ENCODE data around the gene NR5A1.

Gene NR5A1

DNA sequence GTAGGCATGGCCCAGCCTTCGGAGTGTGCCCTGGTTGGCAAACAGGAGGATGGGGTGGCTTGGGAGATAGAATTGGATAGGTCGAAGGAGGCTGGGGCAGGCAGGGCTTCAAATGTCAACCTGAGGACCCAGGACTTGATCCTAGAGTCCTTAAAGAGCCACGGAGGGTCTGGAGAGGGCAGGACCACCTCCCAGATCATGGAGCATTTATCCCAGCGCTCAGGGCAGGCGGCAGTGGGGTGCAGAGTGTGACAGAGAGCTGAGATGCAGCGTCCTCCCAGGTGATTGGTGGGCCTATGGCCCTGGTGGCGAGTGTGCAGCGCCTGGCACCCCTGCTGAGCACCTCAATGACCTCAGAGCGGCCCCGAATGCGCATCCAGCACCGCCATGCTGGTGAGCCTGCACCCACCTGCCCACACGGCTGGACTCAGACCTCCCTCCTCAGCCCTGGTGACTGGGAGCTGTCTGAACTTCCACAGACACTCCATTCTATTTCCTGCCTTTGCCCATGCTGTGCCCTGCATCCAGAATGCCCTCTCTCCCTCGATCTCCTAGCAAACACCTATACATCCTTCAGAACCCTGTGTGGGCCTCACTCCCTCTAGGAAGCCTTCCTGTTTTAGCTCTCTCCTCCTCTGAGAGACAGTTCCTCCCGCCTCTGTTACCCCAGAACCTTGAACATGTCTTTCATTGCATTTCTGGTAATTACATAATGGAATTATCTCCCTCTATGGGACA lies 50.7 kb downstream of the NR5A1 start:
- no peak for DNase-seq

- DNase-seq, result no peak
Observed at GRCh38 chr9:124455820-124456219, 51.4 kb downstream of the NR5A1 start.

DNA sequence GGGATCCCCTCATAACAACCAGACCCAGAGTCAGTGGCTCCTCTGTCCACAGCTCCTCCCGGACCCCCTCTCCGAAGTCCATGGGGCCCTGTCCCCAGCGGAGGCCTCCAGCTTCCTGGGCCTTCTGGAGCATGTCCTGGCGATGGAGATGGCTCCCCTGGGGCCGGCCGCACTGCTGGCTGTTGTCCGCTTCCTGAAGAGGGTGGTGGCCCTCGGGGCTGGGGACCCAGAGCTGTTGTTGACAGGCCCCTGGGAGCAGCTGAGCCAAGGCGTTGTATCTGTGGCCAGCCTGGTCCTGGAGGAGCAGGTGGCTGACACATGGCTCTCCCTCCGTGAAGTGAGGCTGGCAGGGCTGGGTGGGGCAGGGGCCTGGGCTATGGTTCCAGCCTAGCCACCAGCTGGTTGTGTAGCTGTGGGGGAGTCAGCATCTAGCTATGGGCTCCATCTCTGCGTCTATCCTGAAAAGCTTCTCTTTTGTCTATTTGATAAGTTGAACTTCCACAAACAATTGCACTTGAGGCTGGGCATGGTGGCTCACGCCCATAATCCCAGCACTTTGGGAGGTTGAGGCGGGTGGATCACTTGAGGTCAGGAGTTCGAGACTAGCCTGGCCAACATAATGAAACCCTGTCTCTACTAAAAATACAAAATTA lies 52.3 kb downstream of the NR5A1 start:
- DNase-seq, result peak; percentile 14

GRCh38 chr9:124454296-124454695 lies 52.9 kb downstream of the NR5A1 start:
- no peak for DNase-seq

- peak; percentile 24 for DNase-seq
Observed at GRCh38 chr9:124453586-124454191, 53.5 kb downstream of the NR5A1 start.

GRCh38 chr9:124452841-124453585 lies 54.2 kb downstream of the NR5A1 start:
- peak; percentile 13 for DNase-seq

DNA sequence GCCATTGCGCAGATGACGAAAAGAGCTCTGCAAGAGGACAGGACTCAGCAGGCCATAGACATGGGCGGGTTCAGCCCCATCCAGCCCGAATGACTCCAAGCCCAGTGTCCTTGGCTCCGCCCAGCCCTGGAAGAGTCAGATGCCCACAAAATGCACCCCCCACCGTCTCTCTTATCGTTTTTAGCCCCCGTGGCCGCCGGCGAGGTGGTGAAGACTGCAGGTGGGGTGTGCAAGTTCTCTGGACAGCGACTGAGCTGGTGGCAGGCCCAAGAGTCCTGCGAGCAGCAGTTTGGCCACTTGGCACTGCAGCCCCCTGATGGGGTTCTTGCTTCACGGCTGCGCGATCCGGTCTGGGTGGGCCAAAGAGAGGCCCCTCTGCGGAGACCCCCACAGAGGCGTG lies 54.9 kb downstream of the NR5A1 start:
- peak; percentile 13 for DNase-seq

- peak; percentile 15 for DNase-seq
Observed at GRCh38 chr9:124450931-124451661, 56.1 kb downstream of the NR5A1 start.

- peak; percentile 58 for DNase-seq
Observed at GRCh38 chr9:124450241-124450924, 56.8 kb downstream of the NR5A1 start, which contains the start of gene ADGRD2. Gene ADGRD2, plus strand, starts transcription at chr9:124450451. Its CDS starts 1,216 bp downstream, at chr9:124451667.

GRCh38 chr9:124449381-124450151 lies 57.6 kb downstream of the NR5A1 start:
- DNase-seq, result no peak

GRCh38 chr9:124448019-124448418 lies 59.2 kb downstream of the NR5A1 start:
- no peak for DNase-seq

- no peak for DNase-seq
Observed at GRCh38 chr9:124447297-124447661, 59.9 kb downstream of the NR5A1 start.

- no peak for DNase-seq
Observed at GRCh38 chr9:124444166-124444565, 63.0 kb downstream of the NR5A1 start.

DNA sequence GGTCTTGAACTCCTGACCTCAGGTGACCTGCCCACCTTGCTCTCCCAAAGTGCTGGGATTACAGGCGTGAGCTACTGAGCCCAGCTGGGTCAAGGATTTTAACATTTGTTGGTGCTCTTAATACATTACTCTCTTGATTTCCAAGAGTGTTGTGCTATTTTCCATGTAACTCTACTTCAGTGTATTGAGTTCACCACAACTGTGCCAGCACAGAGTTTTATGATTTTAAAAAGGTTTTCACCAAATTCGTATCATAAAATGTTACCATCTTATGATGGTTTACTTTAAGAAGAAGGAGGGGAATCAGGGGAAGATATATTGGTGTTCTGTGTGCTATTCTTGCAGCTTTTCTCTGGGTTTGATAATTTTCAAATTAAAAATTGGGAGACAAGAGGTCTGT lies 63.6 kb downstream of the NR5A1 start:
- no peak for DNase-seq

- no peak for DNase-seq
Observed at GRCh38 chr9:124442826-124443225, 64.4 kb downstream of the NR5A1 start.

- no peak for DNase-seq
Observed at GRCh38 chr9:124442379-124442778, 64.8 kb downstream of the NR5A1 start.

GRCh38 chr9:124441291-124441690 lies 65.9 kb downstream of the NR5A1 start:
- no peak for DNase-seq

DNA sequence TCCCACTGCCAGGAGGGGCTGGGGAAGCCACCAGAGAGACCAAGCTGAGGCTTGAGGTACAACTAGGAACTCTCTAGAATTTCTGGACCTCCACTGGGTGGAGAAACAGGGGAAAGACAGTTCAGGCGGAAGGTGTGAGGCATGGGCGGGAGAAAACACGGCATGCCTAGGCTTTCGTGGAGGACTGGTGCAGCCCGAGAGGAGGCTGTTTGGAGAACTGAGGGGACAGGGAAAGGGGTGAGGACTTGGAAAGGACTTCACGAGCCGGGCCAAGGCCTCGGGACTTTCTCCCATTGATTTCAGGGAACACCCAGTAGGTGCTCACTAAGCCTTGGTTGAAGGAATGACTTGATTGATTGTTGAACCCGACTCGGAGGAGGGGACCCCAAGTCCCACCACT lies 66.4 kb downstream of the NR5A1 start:
- DNase-seq, result no peak

- DNase-seq, result no peak
Observed at GRCh38 chr9:124439686-124440243, 67.4 kb downstream of the NR5A1 start.

- DNase-seq, result no peak
Observed at GRCh38 chr9:124439086-124439485, 68.1 kb downstream of the NR5A1 start.

DNA sequence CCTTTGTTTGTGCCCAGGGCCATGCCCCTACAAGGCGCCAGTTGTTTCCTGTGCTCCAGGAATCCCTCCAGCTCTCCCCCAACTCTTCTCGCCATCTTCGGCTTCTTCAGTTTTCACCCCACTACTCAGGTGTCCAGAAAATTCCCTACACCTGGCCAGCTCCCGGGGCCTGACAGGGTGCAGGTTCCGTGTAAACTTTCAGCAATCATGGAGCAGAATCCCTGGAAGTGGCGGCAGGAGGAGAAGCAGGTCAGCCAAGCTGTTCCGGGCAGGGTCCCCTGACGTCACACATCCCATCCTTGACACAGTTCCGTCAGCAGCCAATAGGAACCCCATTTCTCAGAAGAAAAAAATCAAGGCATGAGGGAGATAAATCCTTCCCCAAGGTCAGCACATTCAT lies 69.1 kb downstream of the NR5A1 start:
- DNase-seq, result no peak
